ENCODE measurements around the gene BEST2.

DNA sequence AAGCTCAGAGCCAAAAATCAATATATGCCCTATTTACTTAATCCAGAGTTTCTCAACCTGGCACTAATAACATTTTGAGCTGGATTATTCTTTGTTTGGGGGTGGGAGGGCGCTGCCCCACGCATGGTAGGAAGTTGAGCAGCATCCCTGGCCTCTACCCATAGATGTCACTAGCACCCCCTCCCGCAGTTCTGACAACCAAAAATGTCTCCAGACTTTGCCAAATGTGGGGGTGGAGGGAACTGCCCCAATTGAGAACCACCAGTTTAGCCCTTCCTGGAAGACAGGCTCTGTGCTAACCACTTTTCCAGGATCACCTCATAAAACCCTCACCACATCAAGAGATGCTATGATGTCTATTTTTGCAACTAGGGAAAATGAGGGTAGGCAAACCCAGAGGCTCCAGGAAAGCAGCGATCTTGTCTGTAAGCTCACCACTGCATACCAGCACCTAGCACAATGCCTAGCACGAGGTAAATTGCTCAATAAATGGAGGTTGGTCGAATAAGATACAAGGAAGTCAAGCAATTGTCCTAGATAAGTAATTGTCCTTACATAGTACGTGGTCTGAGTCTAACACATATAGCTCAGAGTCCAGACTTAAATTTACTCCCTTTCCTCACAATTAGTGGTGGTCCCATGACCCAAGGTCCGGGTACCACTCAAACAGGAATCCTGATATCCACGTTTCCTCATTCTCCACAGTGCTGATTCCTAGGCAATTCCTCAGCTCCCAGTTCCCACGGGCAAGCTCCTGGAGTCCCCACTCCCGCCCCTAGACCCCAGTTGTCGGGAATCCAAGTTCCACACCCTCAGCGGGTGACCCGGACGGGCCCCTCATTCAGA is 18.0 kb upstream of the BEST2 start:
- TF ChIP-seq, protein P1, sequence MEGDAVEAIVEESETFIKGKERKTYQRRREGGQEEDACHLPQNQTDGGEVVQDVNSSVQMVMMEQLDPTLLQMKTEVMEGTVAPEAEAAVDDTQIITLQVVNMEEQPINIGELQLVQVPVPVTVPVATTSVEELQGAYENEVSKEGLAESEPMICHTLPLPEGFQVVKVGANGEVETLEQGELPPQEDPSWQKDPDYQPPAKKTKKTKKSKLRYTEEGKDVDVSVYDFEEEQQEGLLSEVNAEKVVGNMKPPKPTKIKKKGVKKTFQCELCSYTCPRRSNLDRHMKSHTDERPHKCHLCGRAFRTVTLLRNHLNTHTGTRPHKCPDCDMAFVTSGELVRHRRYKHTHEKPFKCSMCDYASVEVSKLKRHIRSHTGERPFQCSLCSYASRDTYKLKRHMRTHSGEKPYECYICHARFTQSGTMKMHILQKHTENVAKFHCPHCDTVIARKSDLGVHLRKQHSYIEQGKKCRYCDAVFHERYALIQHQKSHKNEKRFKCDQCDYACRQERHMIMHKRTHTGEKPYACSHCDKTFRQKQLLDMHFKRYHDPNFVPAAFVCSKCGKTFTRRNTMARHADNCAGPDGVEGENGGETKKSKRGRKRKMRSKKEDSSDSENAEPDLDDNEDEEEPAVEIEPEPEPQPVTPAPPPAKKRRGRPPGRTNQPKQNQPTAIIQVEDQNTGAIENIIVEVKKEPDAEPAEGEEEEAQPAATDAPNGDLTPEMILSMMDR (IDR thresholded peaks at IDR 0.05), result no peak
- no peak for TF ChIP-seq POLR2AphosphoS5 (IDR thresholded peaks at IDR 0.05)
